Central memory CD4-positive, alpha-beta T cell (primary cell): ENCODE results near the gene PDE10A.

Source experiments
- DNase-seq: peaks from one replicate; pipeline ENCODE4 v3.0.0; 2022
- total RNA-seq, 3 experiments: gene quantifications; one replicate each; lab custom pipeline; 2026; lab: John Stamatoyannopoulos, UW

PDE10A gene
- 0 reads per million in 3 experiments for total RNA-seq

GRCh38 chr6:165662749-165663376, at the start of gene PDE10A:
PDE10A (minus strand) TSS chr6:165663241; CDS start chr6:165662811, 430 bp downstream.
- DNase-seq = no peak

DNA sequence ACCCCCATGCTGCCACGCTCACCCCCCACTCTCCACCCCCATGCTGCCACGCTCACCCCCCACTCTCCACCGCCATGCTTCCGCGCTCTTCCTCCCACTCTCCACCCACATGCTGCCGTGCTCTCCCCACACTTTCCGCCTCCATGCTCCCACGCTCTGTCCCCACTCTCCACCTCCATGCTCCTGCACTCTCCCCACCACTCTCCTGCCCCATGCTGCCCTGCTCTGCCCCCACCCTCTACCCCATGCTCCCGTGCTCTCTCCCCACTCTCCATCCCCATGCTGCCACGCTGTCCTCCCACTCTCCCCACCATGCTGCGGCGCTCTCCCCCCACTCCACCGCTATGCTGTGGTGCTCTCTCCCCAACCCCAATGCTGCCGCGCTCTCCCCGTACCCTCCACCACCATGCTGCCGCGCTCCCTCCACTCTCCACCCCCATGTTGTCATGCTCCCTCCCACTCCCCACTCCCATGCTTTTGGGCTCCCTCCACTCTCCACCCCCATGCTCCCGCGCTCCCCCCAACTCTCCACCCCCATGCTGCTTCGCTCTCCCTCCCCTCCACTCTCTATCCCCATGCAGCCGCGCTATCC, 46.0 kb upstream of the PDE10A start:
- DNase-seq = no peak

DNA sequence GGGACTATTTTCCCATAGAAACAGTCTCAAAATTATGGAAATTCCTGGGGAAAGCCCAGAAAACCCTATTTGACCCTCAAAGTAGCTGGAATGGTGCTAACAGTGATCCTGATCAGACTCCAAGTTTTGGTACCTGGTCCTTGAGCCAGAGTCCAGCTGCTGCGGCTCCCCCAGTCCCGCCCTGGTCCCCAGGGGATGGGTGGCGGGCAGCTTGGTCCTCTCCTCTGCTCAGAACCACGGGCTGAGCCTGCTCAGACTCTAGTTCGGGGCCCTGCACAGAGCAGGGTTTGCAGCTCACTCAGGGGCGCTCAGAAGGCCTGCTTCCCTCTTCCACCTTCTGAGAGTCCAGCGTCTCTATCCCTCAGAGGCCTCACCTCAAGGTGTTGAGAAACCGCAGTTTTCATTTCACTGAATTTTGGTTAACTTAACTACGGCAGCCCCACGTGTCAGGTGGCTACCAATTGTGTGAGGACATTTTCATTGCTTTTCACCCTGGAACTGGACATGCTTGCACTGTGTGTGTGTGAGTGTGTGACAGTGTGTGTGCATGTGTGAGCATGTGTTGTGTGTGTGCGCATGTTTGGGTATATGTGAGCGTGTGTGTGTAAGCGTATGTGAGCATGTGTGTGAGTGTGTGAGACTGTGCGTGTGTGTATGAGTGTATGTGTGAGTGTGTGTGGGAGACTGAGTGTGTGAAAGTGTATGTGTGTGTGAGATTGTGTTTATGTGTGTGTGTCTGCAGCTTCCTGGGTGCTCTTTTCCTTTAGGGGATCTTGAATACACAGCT, 44.2 kb upstream of the PDE10A start:
- no peak for DNase-seq

GRCh38 chr6:165705941-165706340, 42.9 kb upstream of the PDE10A start:
- no peak for DNase-seq

- DNase-seq = no peak
Observed at GRCh38 chr6:165704045-165704748, 41.2 kb upstream of the PDE10A start.

GRCh38 chr6:165702669-165703068, 39.6 kb upstream of the PDE10A start:
- DNase-seq = no peak

GRCh38 chr6:165701564-165702354, 38.7 kb upstream of the PDE10A start:
- no peak for DNase-seq

DNA sequence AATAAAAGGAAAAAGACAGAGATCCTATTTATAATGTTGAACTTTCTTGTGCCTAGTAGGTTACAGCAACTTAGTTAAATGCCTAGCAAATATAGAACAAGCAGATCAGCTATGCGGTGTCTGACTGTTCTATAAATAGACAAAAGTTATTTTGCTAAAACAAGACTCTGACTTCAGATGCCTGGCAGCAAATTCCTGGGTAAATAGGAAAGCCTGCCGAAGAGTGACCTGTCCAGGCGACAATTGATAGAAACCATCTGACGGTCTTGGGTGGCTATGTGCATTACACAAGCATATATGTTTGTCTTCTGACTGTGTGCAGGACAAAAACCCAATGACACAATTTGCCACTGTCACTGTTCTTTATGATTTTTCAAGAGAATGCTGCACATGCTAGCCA, 38.0 kb upstream of the PDE10A start:
- DNase-seq = no peak

DNA sequence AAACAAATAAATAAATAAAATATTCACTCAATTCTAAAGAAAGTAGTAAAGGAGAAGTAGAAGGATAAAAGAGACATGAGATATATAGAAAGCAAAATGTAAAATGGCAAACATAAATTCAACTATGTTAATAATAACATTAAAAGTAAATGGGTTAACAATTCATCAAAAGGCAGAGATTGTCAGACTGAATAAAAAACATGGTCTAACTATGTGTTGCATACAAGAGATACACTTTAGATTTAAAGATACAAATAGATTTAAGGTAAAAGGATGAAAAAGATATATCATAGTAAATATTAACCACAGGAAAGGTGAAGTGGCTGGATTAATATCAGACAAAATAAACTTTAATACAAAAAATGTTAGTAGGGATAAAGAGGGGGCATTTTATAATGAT, 35.8 kb upstream of the PDE10A start:
- no peak for DNase-seq

GRCh38 chr6:165697171-165697570, 34.1 kb upstream of the PDE10A start:
- DNase-seq = no peak

DNA sequence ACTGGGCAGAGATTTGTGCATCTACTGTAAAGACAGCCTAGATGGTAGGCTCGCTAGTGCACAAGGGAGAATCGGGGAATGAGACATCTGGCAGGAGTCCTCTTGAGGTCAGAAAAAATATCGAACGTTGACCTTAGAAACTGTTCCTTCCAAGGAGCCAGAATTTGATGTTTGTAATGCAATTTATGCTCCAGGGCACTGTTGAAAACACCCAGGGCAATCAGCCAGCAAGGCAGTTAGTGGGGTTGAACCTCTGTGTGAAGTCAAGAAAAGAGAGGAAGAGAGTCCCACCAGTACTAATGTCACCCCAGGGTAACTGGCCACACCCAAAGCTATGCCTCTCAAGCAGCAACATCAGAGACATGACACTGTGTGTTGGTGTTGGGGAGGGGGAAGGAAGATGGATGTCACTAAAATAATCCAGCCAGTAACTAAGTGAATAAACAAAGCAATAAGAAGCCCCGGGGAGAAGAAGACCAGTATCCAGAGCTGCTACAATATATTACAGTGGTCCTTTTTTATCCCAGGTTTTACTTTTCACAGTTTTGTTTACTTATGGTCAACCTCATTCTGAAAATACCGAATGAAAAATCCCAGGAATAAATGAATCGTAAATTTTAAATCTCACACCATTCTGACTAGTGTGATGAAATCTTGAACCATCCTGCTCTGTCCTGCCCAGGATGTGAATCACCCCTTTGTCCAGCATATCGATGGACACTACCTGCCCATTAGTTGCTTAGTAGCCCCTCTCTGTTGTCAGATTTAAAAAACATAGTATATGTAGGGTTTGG, 32.9 kb upstream of the PDE10A start:
- DNase-seq = no peak

GRCh38 chr6:165694296-165694695, 31.3 kb upstream of the PDE10A start:
- no peak for DNase-seq

- no peak for DNase-seq
Observed at GRCh38 chr6:165692106-165692653, 29.1 kb upstream of the PDE10A start.

DNA sequence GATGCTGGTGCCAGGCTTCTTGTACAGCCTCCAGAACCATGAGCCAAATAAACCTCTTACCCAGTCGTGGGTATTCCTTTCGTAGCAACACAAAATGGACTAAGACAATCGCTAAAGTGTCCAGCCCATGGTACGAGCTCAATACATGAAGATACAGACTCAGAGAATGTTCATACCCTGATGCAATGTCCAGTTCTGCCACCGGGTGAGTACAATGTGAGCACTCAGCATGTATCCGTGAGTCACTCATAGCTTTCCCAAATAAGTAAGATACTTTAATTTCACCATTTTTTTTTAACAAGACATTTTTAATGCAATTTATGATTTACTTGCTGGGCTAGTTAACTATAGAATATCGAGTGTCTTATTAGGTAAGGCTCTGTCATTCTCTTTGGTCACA, 26.7 kb upstream of the PDE10A start:
- DNase-seq = no peak

DNA sequence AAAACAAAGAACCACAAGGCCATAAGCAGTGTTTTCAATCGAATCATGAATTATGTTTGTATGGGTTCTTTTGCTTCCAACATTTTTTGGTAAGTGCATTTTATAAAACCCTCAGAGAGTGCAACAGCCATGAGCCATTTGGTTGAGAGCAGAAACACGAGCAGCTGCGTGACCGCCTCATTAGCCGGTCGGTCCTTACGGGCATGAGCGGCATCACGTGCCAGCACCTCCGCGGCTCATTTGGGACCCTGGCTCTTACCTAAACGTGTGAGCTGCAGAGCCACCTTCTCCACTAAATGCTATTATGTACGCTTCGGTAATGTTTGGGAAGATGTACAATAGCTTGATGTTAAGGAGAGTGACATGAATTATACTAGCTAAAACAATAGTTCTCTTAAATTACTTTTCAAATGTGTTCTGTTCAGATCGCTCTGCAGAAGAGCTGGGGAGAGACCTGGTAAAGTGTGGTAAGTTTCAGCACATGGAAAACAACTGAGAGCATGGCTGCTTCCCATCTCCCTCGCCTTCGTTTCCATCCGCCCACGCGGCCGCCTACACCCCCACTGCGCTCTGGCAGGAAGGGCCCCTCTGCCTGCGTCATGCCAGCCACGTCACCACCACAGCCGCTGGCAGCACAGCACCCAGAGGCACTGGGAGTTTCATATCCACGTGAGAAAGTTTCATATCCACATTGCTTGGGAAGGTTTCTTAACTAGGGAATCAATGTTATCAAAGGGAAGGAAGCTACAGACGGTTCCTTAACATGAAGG, 23.7 kb upstream of the PDE10A start:
- no peak for DNase-seq

DNA sequence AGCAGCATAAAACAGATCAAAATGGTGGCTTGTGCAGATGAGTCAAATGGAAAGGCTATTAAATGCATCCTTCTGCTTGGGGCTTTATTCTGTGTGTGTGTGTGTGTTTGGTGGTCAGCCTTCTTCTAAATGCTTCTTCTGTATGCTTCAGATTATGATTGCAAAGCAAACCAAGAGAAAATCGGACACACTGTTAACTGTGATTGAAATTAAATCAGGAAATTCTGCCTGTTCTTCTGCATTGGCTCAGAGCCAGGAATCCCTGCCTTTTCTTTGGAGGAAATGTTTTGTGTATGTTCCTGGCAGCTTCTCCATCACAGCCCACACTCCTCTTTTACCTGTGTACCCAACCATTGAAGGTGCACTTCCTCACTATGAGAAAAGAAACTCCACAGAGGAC, 22.3 kb upstream of the PDE10A start:
- DNase-seq = no peak

- no peak for DNase-seq
Observed at GRCh38 chr6:165684333-165684732, 21.3 kb upstream of the PDE10A start.

DNA sequence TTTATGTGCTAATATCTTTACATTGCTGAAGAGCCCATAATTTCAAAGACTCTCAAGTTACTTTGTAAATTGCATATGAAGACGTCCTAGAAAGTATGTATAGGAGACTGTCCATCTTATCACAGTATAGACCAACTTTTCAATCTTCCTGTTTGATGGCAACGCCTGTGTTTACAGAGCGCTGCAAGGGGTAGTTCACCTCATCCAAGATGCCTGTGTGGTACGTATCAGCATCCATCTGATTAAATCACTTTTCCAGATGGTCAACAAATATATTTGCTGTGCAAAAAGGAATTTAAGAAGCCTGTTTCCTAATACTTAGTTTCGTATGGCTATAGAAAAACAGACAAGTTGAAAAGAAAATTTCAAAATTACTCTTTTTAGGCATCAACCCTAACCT, 17.9 kb upstream of the PDE10A start:
- no peak for DNase-seq

- DNase-seq = no peak
Observed at GRCh38 chr6:165679326-165679725, 16.3 kb upstream of the PDE10A start.

- DNase-seq = no peak
Observed at GRCh38 chr6:165678904-165679303, 15.9 kb upstream of the PDE10A start.

GRCh38 chr6:165678429-165678828, 15.4 kb upstream of the PDE10A start:
- DNase-seq = no peak
